NT2/D1 (cell line): ENCODE data around the gene SMG5.

Experiments
- SUZ12 ChIP-seq: IDR thresholded peaks from 2 replicates; pipeline ENCODE4 v1.6.1; 2011; ENCODE audit not compliant: insufficient read length, insufficient read depth; ENCODE audit errors: extremely low read depth
- YY1 ChIP-seq: IDR thresholded peaks from 2 replicates; pipeline ENCODE4 v1.6.1; 2011; ENCODE audit not compliant: insufficient read length, insufficient read depth

- no peak for TF ChIP-seq SUZ12
- TF ChIP-seq YY1, result no peak
These were observed 19.4 kb downstream of the SMG5 start for GRCh38 chr1:156263288-156263655.
